ENCODE measurements around the gene JPH3. TPM values are rescaled to one million over a fixed set of nuclear protein-coding genes. Genes with fewer than 3 reads are reported as not detected.
A peak's percentile ranks its signal among the peaks of the same experiment; 100 is the strongest.

The JPH3 gene
- total and polyA plus RNA-seq, 2 experiments from 2014 or later, result 1.8 to 4.8 TPM

GRCh38 chr16:87555647-87556046 lies 46.7 kb upstream of the JPH3 start:
- no peak overlapping the region for H3K4me2 ChIP-seq
- H3K4me3 ChIP-seq, result no peak overlapping the region
- H3K9me3 ChIP-seq (ENCODE audit: low read depth), result no peaks in the 10 kb centered on the region
- WGBS (ENCODE audit: low lambda C conversion rate, missing lambda C conversion rate), result 93% methylated on average over 17 of the region's 17 CpGs
- no peaks in the 10 kb centered on the region for H3K9me2 ChIP-seq (replicated peaks; ENCODE audit: insufficient read depth)
- H3K36me3 ChIP-seq (replicated peaks; ENCODE audit: insufficient read depth, low read depth), result no peaks in the 10 kb centered on the region
- DNase-seq (ENCODE audit: low spot score), result no peak
- no peak for TF ChIP-seq EZH2phosphoT487 (IDR thresholded peaks at IDR 0.05; ENCODE audit: low read depth, severe bottlenecking, unreplicated experiment)
- no peak for TF ChIP-seq CTCF (IDR thresholded peaks at IDR 0.05; ENCODE audit: poor library complexity)
- no peak for TF ChIP-seq EZH2 (IDR thresholded peaks at IDR 0.05; ENCODE audit: borderline replicate concordance)
- H3K4me1 ChIP-seq (ENCODE audit: insufficient read depth), result peaks cover 8% of the 10 kb centered on the region
- no peaks in the 10 kb centered on the region for H3K79me2 ChIP-seq
- no peak overlapping the region for H2AFZ ChIP-seq
- H3K27ac ChIP-seq, result no peak overlapping the region
- H3K27me3 ChIP-seq, result no peaks in the 10 kb centered on the region
- H4K20me1 ChIP-seq (ENCODE audit: insufficient read depth, poor library complexity, severe bottlenecking), result no peaks in the 10 kb centered on the region

- peak overlapping the region; percentile 55 for H3K27ac ChIP-seq
- H2AFZ ChIP-seq, result no peak overlapping the region
- no peak overlapping the region for H3K4me3 ChIP-seq
- peaks cover 8% of the 10 kb centered on the region for H3K4me1 ChIP-seq (ENCODE audit: insufficient read depth)
- H4K20me1 ChIP-seq (ENCODE audit: insufficient read depth, poor library complexity, severe bottlenecking), result no peaks in the 10 kb centered on the region
- no peaks in the 10 kb centered on the region for H3K9me3 ChIP-seq (ENCODE audit: low read depth)
- WGBS (ENCODE audit: low lambda C conversion rate, missing lambda C conversion rate), result 40% methylated on average over 7 of the region's 7 CpGs
- H3K27me3 ChIP-seq, result no peaks in the 10 kb centered on the region
- peak overlapping the region; percentile 27 for H3K4me2 ChIP-seq
- no peaks in the 10 kb centered on the region for H3K79me2 ChIP-seq
- DNase-seq (ENCODE audit: low spot score), result no peak
- H3K36me3 ChIP-seq (replicated peaks; ENCODE audit: insufficient read depth, low read depth), result no peaks in the 10 kb centered on the region
- no peak for TF ChIP-seq EZH2 (IDR thresholded peaks at IDR 0.05; ENCODE audit: borderline replicate concordance)
- TF ChIP-seq EZH2phosphoT487 (IDR thresholded peaks at IDR 0.05; ENCODE audit: low read depth, severe bottlenecking, unreplicated experiment), result no peak
- TF ChIP-seq CTCF (IDR thresholded peaks at IDR 0.05; ENCODE audit: poor library complexity), result no peak
- no peaks in the 10 kb centered on the region for H3K9me2 ChIP-seq (replicated peaks; ENCODE audit: insufficient read depth)
These were observed 45.3 kb upstream of the JPH3 start for GRCh38 chr16:87556941-87557459.

- no peaks in the 10 kb centered on the region for H3K79me2 ChIP-seq
- H3K27me3 ChIP-seq, result no peaks in the 10 kb centered on the region
- no peak overlapping the region for H3K4me2 ChIP-seq
- DNase-seq (ENCODE audit: low spot score), result no peak
- H3K27ac ChIP-seq, result no peak overlapping the region
- H3K4me3 ChIP-seq, result no peak overlapping the region
- H3K9me2 ChIP-seq (replicated peaks; ENCODE audit: insufficient read depth), result no peaks in the 10 kb centered on the region
- peaks cover 8% of the 10 kb centered on the region for H3K4me1 ChIP-seq (ENCODE audit: insufficient read depth)
- no peak overlapping the region for H2AFZ ChIP-seq
- no peaks in the 10 kb centered on the region for H4K20me1 ChIP-seq (ENCODE audit: insufficient read depth, poor library complexity, severe bottlenecking)
- no peaks in the 10 kb centered on the region for H3K36me3 ChIP-seq (replicated peaks; ENCODE audit: insufficient read depth, low read depth)
- TF ChIP-seq EZH2phosphoT487 (IDR thresholded peaks at IDR 0.05; ENCODE audit: low read depth, severe bottlenecking, unreplicated experiment) (no peak), CTCF (IDR thresholded peaks at IDR 0.05; ENCODE audit: poor library complexity) (no peak), EZH2 (IDR thresholded peaks at IDR 0.05; ENCODE audit: borderline replicate concordance) (no peak)
- WGBS (ENCODE audit: low lambda C conversion rate, missing lambda C conversion rate), result 90% methylated on average over 3 of the region's 3 CpGs
- no peaks in the 10 kb centered on the region for H3K9me3 ChIP-seq (ENCODE audit: low read depth)
These were observed 43.6 kb upstream of the JPH3 start for GRCh38 chr16:87558682-87559081.
